Kidney epithelial cell (primary cell): ENCODE results near the gene ACTN4. TPM values are rescaled to one million over a fixed set of nuclear protein-coding genes. Genes with fewer than 3 reads are reported as not detected.

Source experiments
- DNase-seq: peaks from one replicate; pipeline ENCODE4 v3.0.0-alpha.2; 2010; ENCODE audit warnings: low read depth
- H3K27me3 ChIP-seq: 2 replicates; pipeline ENCODE4 v1.6.0; 2011; ENCODE audit warnings: low read length; ENCODE audit not compliant: control insufficient read depth, insufficient read depth
- H3K36me3 ChIP-seq: 2 replicates; pipeline ENCODE4 v1.5.1; 2011; ENCODE audit warnings: low read length; ENCODE audit not compliant: control insufficient read depth, insufficient read depth
- H3K4me3 ChIP-seq: 2 replicates; pipeline ENCODE4 v1.5.1; 2011; ENCODE audit warnings: low read depth, mild to moderate bottlenecking, control low read depth, low read length
- total RNA-seq: library from RNA; depleted of rRNA; stranded (reverse); fragments of >200 nt; gene quantifications from 2 replicates; pipeline ENCODE4 v1.2.3, GENCODE V29; 2015
- TF ChIP-seq, protein P1 (sequence below): IDR thresholded peaks from 2 replicates; pipeline ENCODE4 v1.5.1; 2011; ENCODE audit warnings: mild to moderate bottlenecking, moderate library complexity, low read length, control low read depth, inconsistent platforms; ENCODE audit not compliant: insufficient read depth, poor library complexity, severe bottlenecking

ACTN4 gene
- total RNA-seq, 1 donor from 2014 or later: 821 TPM

DNA sequence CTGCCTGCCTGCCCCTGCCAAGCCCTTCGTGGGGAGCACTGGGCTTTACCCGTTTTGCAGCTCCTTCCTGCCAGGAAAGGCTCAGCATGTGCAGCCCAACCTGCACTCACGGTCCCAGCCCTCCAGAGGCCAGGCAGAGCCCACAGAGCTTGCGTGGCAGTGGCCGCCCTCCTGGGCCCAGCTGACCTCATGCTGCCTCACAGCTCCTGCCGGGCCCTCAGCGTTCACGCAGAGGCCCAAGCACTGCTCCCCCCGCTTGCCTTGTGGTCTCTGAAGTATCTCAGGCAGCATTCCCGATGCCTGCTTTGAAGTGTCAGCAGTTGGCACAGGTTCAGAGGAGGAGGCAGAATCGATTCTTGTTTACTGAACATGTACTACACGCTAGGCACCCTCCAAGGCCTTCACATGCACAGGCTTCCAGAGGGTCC, 64.3 kb downstream of the ACTN4 start:
- H3K4me3 ChIP-seq: no peak overlapping the region
- TF ChIP-seq, protein P1, sequence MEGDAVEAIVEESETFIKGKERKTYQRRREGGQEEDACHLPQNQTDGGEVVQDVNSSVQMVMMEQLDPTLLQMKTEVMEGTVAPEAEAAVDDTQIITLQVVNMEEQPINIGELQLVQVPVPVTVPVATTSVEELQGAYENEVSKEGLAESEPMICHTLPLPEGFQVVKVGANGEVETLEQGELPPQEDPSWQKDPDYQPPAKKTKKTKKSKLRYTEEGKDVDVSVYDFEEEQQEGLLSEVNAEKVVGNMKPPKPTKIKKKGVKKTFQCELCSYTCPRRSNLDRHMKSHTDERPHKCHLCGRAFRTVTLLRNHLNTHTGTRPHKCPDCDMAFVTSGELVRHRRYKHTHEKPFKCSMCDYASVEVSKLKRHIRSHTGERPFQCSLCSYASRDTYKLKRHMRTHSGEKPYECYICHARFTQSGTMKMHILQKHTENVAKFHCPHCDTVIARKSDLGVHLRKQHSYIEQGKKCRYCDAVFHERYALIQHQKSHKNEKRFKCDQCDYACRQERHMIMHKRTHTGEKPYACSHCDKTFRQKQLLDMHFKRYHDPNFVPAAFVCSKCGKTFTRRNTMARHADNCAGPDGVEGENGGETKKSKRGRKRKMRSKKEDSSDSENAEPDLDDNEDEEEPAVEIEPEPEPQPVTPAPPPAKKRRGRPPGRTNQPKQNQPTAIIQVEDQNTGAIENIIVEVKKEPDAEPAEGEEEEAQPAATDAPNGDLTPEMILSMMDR: no peak
- H3K36me3 ChIP-seq: peaks cover 23% of the 10 kb centered on the region
- DNase-seq: peak; percentile 49
- H3K27me3 ChIP-seq: no peaks in the 10 kb centered on the region

DNA sequence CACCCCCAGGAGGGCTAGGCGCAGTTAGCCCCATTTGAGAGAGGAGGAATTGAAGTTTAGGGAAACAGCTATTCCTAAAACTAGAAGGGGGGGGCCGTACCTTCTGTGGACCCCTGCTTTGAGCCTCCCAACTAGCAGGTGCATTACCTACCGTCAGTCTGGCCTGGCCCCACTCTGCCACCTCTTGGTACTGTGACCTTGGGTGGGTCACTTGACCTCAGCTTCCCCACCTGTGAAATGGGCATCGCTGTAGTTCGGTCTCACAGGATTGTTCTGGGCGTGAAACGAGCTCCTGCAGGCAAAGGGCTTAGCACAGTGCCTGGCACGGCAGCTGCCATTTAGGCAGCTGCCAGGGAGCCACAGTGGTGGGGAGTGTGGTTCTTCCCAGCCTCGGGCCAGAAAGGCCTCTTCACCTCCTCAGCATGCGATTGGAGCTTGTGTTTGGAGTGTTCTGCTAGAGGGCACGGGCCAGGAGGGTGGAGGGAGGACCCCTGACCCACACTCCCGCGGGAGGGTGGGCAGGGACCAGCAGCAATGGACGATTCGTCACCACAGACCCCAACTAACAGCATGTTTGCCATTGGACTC, 64.8 kb downstream of the ACTN4 start:
- Histone ChIP-seq H3K4me3 (no peak overlapping the region), H3K27me3 (no peaks in the 10 kb centered on the region), H3K36me3 (peaks cover 23% of the 10 kb centered on the region)
- DNase-seq: no peak
- TF ChIP-seq, protein P1: no peak

DNA sequence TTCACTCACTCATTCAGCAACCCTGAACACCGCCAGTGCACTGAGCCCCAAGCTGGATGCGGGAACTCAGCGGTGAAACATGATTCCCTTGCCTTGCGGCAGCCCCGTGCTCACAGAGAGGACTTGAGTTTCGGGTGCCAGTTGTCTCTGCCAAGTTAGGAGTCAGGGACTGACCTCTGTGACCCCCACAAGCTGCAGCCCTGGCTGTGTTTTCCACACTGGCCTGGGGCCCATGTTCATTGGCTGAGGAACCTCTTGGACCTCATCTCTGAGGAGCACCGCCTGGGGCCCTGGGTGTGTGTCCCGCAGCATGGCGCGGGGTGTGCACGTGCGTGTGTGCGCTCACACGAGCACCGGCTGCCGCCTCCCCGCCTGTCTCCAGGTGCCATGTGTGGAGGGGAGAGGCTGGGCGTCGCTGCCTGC, 65.8 kb downstream of the ACTN4 start:
- TF ChIP-seq, protein P1: no peak
- Histone ChIP-seq H3K4me3 (no peak overlapping the region), H3K36me3 (peaks cover 22% of the 10 kb centered on the region), H3K27me3 (no peaks in the 10 kb centered on the region)
- DNase-seq: no peak

DNA sequence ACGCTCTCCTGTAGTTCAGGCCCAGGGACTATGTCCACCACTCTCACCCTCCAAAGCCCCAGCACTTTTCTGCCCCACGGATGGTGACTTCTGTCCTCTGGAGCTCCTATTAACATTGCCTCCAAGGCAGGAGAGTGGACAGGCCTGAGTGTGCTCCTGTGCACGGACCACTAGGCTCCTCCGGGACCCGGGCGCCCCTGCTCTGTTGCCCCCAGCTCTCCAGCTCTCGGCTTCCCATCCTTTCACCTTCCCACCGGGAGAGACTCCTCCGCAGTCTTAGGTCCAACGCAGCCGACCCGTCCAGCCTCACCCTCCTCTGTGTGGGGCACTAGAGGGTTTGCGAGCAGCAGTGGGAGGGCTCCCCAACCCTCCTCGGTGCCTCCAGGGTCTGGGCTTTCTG, 66.4 kb downstream of the ACTN4 start:
- Histone ChIP-seq H3K4me3 (no peak overlapping the region), H3K27me3 (no peaks in the 10 kb centered on the region), H3K36me3 (peaks cover 21% of the 10 kb centered on the region)
- DNase-seq: no peak
- TF ChIP-seq, protein P1: no peak

DNA sequence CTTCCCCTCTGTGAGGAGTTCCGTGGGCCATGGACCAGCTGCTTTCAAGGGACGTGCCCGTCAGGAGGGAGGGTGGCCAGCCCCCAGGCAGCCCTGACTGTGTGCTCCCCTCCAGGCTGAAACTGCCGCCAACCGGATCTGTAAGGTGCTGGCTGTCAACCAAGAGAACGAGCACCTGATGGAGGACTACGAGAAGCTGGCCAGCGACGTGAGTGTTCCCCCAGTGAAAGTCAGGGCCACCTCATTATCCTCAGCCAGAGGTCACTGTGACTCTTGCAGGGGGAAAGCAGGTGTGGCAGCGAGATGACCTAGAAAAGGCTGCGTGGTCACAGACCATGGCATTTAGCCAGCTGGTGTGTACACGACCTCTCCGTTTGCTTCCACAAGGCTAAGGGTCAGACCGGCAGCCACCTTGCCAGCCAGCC, 66.9 kb downstream of the ACTN4 start:
- TF ChIP-seq, protein P1: no peak
- Histone ChIP-seq H3K4me3 (no peak overlapping the region), H3K27me3 (no peaks in the 10 kb centered on the region), H3K36me3 (peaks cover 19% of the 10 kb centered on the region)
- DNase-seq: no peak

DNA sequence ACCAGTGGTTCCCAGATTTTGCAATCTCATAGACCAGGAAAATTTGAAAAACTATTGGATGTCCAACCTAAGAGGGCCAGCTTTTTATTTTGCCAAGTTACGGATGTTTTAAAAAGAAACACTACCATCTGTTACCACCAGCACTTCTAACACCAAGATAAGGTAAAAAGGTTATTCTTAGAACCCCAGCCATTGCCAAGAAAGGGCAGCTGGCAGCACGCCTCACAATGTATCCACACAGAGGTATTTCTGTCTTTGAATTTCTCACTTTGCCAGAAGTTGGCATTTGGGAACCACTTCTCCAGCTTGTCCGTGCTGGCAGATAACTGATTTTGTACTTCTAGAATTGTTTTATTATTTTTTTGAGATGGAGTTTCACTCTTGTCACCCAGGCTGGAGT, 68.1 kb downstream of the ACTN4 start:
- DNase-seq: no peak
- no peaks in the 10 kb centered on the region for H3K27me3 ChIP-seq
- H3K36me3 ChIP-seq: peaks cover 15% of the 10 kb centered on the region
- TF ChIP-seq, protein P1: no peak
- H3K4me3 ChIP-seq: no peak overlapping the region
